ENCODE results near the gene HACD4. TPM values are rescaled to one million over a fixed set of nuclear protein-coding genes. Genes with fewer than 3 reads are reported as not detected.

HACD4 gene
- total and polyA plus RNA-seq, 5 donors from 2014 or later, result 8.2 to 12.0 (median 9.9) TPM

- peak overlapping the region in 2 of 3 donors; percentile 75 to 84 for H3K27ac Mint-ChIP-seq
- peaks cover 12% of the 10 kb centered on the region for H3K36me3 ChIP-seq (ENCODE audit: control insufficient read depth, insufficient read depth, low read length)
- H3K4me1 Mint-ChIP-seq, result peaks cover 15 to 26% (median 21%) of the 10 kb centered on the region in 4 donors
- no peaks in the 10 kb centered on the region for H3K9me3 ChIP-seq (ENCODE audit: control insufficient read depth in 2 of 2, low read length in 2 of 2)
- H3K27me3 Mint-ChIP-seq, result peaks cover 4% of the 10 kb centered on the region
- ATAC-seq (ENCODE audit: low read depth in 2 of 2) (no peak), DNase-seq (no peak)
- H3K27me3 ChIP-seq (ENCODE audit: control insufficient read depth, insufficient read depth, low read length), result no peaks in the 10 kb centered on the region
- H3K4me1 ChIP-seq (ENCODE audit: control insufficient read depth, insufficient read depth, low read length, poor library complexity, severe bottlenecking), result peaks cover 46% of the 10 kb centered on the region
- H3K4me3 Mint-ChIP-seq, result peak overlapping the region in 3 of 4 donors; percentile 83 to 86 (median 85)
- peak overlapping the region; percentile 78 for H3K27ac ChIP-seq (ENCODE audit: insufficient read depth, low read length, poor library complexity, severe bottlenecking)
- peaks cover 12% of the 10 kb centered on the region for H3K36me3 Mint-ChIP-seq
- H3K9me3 Mint-ChIP-seq, result peaks cover 0 to 2% (median 0%) of the 10 kb centered on the region in 7 donors
- H3K4me3 ChIP-seq (ENCODE audit: low read depth, low read length), result peak overlapping the region; percentile 70
These were observed 356 bp upstream of the HACD4 start for GRCh38 chr9:21031808-21032183.

- H3K4me3 Mint-ChIP-seq, result no peak overlapping the region
- no peaks in the 10 kb centered on the region for H3K27me3 Mint-ChIP-seq
- H3K27ac Mint-ChIP-seq, result no peak overlapping the region
- DNase-seq, result peak in 2 of 3 donors; percentile 50 to 80
- no peaks in the 10 kb centered on the region for H3K9me3 Mint-ChIP-seq
- peaks cover 53% of the 10 kb centered on the region for H3K4me1 ChIP-seq (ENCODE audit: control insufficient read depth, insufficient read depth, low read length, poor library complexity, severe bottlenecking)
- H3K4me3 ChIP-seq (ENCODE audit: low read depth, low read length), result peak overlapping the region; percentile 89
- peaks cover 21% of the 10 kb centered on the region for H3K36me3 Mint-ChIP-seq
- H3K4me1 Mint-ChIP-seq, result peaks cover 21 to 39% (median 34%) of the 10 kb centered on the region in 4 donors
- H3K27ac ChIP-seq (ENCODE audit: insufficient read depth, low read length, poor library complexity, severe bottlenecking), result peak overlapping the region; percentile 78
- no peaks in the 10 kb centered on the region for H3K27me3 ChIP-seq (ENCODE audit: control insufficient read depth, insufficient read depth, low read length)
- peak; percentile 62 to 69 for ATAC-seq (ENCODE audit: low read depth in 2 of 2)
- H3K9me3 ChIP-seq (ENCODE audit: control insufficient read depth in 2 of 2, low read length in 2 of 2), result no peaks in the 10 kb centered on the region
- H3K36me3 ChIP-seq (ENCODE audit: control insufficient read depth, insufficient read depth, low read length), result peaks cover 22% of the 10 kb centered on the region
These were observed 928 bp downstream of the HACD4 start for GRCh38 chr9:21030389-21031035.

GRCh38 chr9:21029661-21030060 is 1.8 kb downstream of the HACD4 start:
- no peak overlapping the region for H3K27ac Mint-ChIP-seq
- no peaks in the 10 kb centered on the region for H3K27me3 Mint-ChIP-seq
- Histone ChIP-seq H3K9me3 (ENCODE audit: control insufficient read depth in 2 of 2, low read length in 2 of 2) (no peaks in the 10 kb centered on the region), H3K27me3 (ENCODE audit: control insufficient read depth, insufficient read depth, low read length) (no peaks in the 10 kb centered on the region), H3K27ac (ENCODE audit: insufficient read depth, low read length, poor library complexity, severe bottlenecking) (peak overlapping the region; percentile 78), H3K4me1 (ENCODE audit: control insufficient read depth, insufficient read depth, low read length, poor library complexity, severe bottlenecking) (peaks cover 53% of the 10 kb centered on the region), H3K4me3 (ENCODE audit: low read depth, low read length) (peak overlapping the region; percentile 23), H3K36me3 (ENCODE audit: control insufficient read depth, insufficient read depth, low read length) (peaks cover 28% of the 10 kb centered on the region)
- ATAC-seq (ENCODE audit: low read depth in 2 of 2) (no peak), DNase-seq (no peak)
- peaks cover 21 to 41% (median 36%) of the 10 kb centered on the region in 4 donors for H3K4me1 Mint-ChIP-seq
- H3K36me3 Mint-ChIP-seq, result peaks cover 21% of the 10 kb centered on the region
- no peak overlapping the region for H3K4me3 Mint-ChIP-seq
- no peaks in the 10 kb centered on the region for H3K9me3 Mint-ChIP-seq

GRCh38 chr9:21028466-21028865 is 3.0 kb downstream of the HACD4 start:
- no peaks in the 10 kb centered on the region for H3K27me3 Mint-ChIP-seq
- H3K36me3 Mint-ChIP-seq, result peaks cover 25% of the 10 kb centered on the region
- H3K9me3 Mint-ChIP-seq, result no peaks in the 10 kb centered on the region
- ATAC-seq (ENCODE audit: low read depth in 2 of 2) (no peak), DNase-seq (peak in 1 of 3 donors; percentile 40)
- peaks cover 29 to 49% (median 39%) of the 10 kb centered on the region in 4 donors for H3K4me1 Mint-ChIP-seq
- H3K36me3 ChIP-seq (ENCODE audit: control insufficient read depth, insufficient read depth, low read length), result peaks cover 37% of the 10 kb centered on the region
- H3K27ac ChIP-seq (ENCODE audit: insufficient read depth, low read length, poor library complexity, severe bottlenecking), result peak overlapping the region; percentile 78
- H3K4me1 ChIP-seq (ENCODE audit: control insufficient read depth, insufficient read depth, low read length, poor library complexity, severe bottlenecking), result peaks cover 61% of the 10 kb centered on the region
- peak overlapping the region in 1 of 4 donors; percentile 66 for H3K4me3 Mint-ChIP-seq
- peak overlapping the region in 2 of 3 donors; percentile 16 to 44 for H3K27ac Mint-ChIP-seq
- H3K9me3 ChIP-seq (ENCODE audit: control insufficient read depth in 2 of 2, low read length in 2 of 2), result no peaks in the 10 kb centered on the region
- no peaks in the 10 kb centered on the region for H3K27me3 ChIP-seq (ENCODE audit: control insufficient read depth, insufficient read depth, low read length)
- H3K4me3 ChIP-seq (ENCODE audit: low read depth, low read length), result peak overlapping the region; percentile 42

- Mint-ChIP-seq H3K9me3 (peaks cover 0 to 2% (median 0%) of the 10 kb centered on the region in 7 donors), H3K4me1 (peaks cover 25 to 43% (median 32%) of the 10 kb centered on the region in 4 donors), H3K36me3 (peaks cover 30% of the 10 kb centered on the region), H3K4me3 (peak overlapping the region in 2 of 4 donors; percentile 20 to 21), H3K27ac (peak overlapping the region in 1 of 3 donors; percentile 18), H3K27me3 (no peaks in the 10 kb centered on the region)
- Histone ChIP-seq H3K4me3 (ENCODE audit: low read depth, low read length) (no peak overlapping the region), H3K27me3 (ENCODE audit: control insufficient read depth, insufficient read depth, low read length) (no peaks in the 10 kb centered on the region), H3K4me1 (ENCODE audit: control insufficient read depth, insufficient read depth, low read length, poor library complexity, severe bottlenecking) (peaks cover 60% of the 10 kb centered on the region), H3K36me3 (ENCODE audit: control insufficient read depth, insufficient read depth, low read length) (peaks cover 41% of the 10 kb centered on the region), H3K9me3 (ENCODE audit: control insufficient read depth in 2 of 2, low read length in 2 of 2) (no peaks in the 10 kb centered on the region), H3K27ac (ENCODE audit: insufficient read depth, low read length, poor library complexity, severe bottlenecking) (no peak overlapping the region)
- ATAC-seq (ENCODE audit: low read depth in 2 of 2) (no peak), DNase-seq (no peak)
These were observed 4.1 kb downstream of the HACD4 start for GRCh38 chr9:21027295-21027694.

GRCh38 chr9:21023861-21024260 is 7.6 kb downstream of the HACD4 start:
- ATAC-seq (ENCODE audit: low read depth in 2 of 2) (no peak), DNase-seq (no peak)
- H3K4me3 ChIP-seq (ENCODE audit: low read depth, low read length), result no peak overlapping the region
- H3K27ac ChIP-seq (ENCODE audit: insufficient read depth, low read length, poor library complexity, severe bottlenecking), result no peak overlapping the region
- peaks cover 39 to 63% (median 47%) of the 10 kb centered on the region in 4 donors for H3K4me1 Mint-ChIP-seq
- no peak overlapping the region for H3K27ac Mint-ChIP-seq
- H3K36me3 Mint-ChIP-seq, result peaks cover 53% of the 10 kb centered on the region
- no peaks in the 10 kb centered on the region for H3K27me3 Mint-ChIP-seq
- H3K36me3 ChIP-seq (ENCODE audit: control insufficient read depth, insufficient read depth, low read length), result peaks cover 44% of the 10 kb centered on the region
- H3K4me1 ChIP-seq (ENCODE audit: control insufficient read depth, insufficient read depth, low read length, poor library complexity, severe bottlenecking), result peaks cover 30% of the 10 kb centered on the region
- no peaks in the 10 kb centered on the region for H3K9me3 ChIP-seq (ENCODE audit: control insufficient read depth in 2 of 2, low read length in 2 of 2)
- H3K27me3 ChIP-seq (ENCODE audit: control insufficient read depth, insufficient read depth, low read length), result no peaks in the 10 kb centered on the region
- no peak overlapping the region for H3K4me3 Mint-ChIP-seq
- H3K9me3 Mint-ChIP-seq, result peaks cover 0 to 2% (median 1%) of the 10 kb centered on the region in 7 donors

GRCh38 chr9:21018177-21018576 is 13.3 kb downstream of the HACD4 start:
- H3K9me3 Mint-ChIP-seq, result peaks cover 0 to 2% (median 1%) of the 10 kb centered on the region in 7 donors
- ATAC-seq (ENCODE audit: low read depth in 2 of 2) (no peak), DNase-seq (no peak)
- peaks cover 24 to 41% (median 32%) of the 10 kb centered on the region in 4 donors for H3K4me1 Mint-ChIP-seq
- H3K27ac Mint-ChIP-seq, result no peak overlapping the region
- no peak overlapping the region for H3K4me3 Mint-ChIP-seq
- Histone ChIP-seq H3K36me3 (ENCODE audit: control insufficient read depth, insufficient read depth, low read length) (peaks cover 42% of the 10 kb centered on the region), H3K27ac (ENCODE audit: insufficient read depth, low read length, poor library complexity, severe bottlenecking) (no peak overlapping the region), H3K27me3 (ENCODE audit: control insufficient read depth, insufficient read depth, low read length) (no peaks in the 10 kb centered on the region), H3K9me3 (ENCODE audit: control insufficient read depth in 2 of 2, low read length in 2 of 2) (no peaks in the 10 kb centered on the region), H3K4me1 (ENCODE audit: control insufficient read depth, insufficient read depth, low read length, poor library complexity, severe bottlenecking) (peaks cover 3% of the 10 kb centered on the region), H3K4me3 (ENCODE audit: low read depth, low read length) (no peak overlapping the region)
- H3K27me3 Mint-ChIP-seq, result no peaks in the 10 kb centered on the region
- H3K36me3 Mint-ChIP-seq, result peaks cover 68% of the 10 kb centered on the region
